ENCODE results near the gene KDM7A.
"Not testable (repeated sequence)": the region's sequence is repeated elsewhere in the genome, so short reads cannot be mapped to it uniquely, and the experiment has no call there.

The KDM7A gene

GRCh38 chr7:140200061-140200989 lies 23.5 kb upstream of the KDM7A start:
- no peak for DNase-seq

GRCh38 chr7:140197938-140198337 lies 21.2 kb upstream of the KDM7A start:
- no peak for DNase-seq

- no peak for DNase-seq
These were observed 20.6 kb upstream of the KDM7A start for GRCh38 chr7:140197218-140197890.

- DNase-seq, result peak; percentile 71
These were observed 19.8 kb upstream of the KDM7A start for GRCh38 chr7:140196361-140197217.

- DNase-seq, result no peak
These were observed 19.1 kb upstream of the KDM7A start for GRCh38 chr7:140195859-140196258.

GRCh38 chr7:140192620-140193019 lies 15.8 kb upstream of the KDM7A start:
- DNase-seq, result no peak

GRCh38 chr7:140192176-140192575 lies 15.4 kb upstream of the KDM7A start:
- DNase-seq, result no peak

GRCh38 chr7:140190588-140190987 lies 13.8 kb upstream of the KDM7A start:
- DNase-seq, result no peak

- no peak for DNase-seq
These were observed 13.1 kb upstream of the KDM7A start for GRCh38 chr7:140189917-140190316.

- no peak for DNase-seq
These were observed 6.1 kb upstream of the KDM7A start for GRCh38 chr7:140182917-140183316.

- DNase-seq, result no peak
These were observed 2.6 kb upstream of the KDM7A start for GRCh38 chr7:140179339-140179738.

- peak; percentile 42 for DNase-seq
These were observed 571 bp downstream of the KDM7A start for GRCh38 chr7:140176122-140176701.

- peak; percentile 93 for DNase-seq
These were observed 1.3 kb downstream of the KDM7A start for GRCh38 chr7:140175221-140176121.

GRCh38 chr7:140174217-140174616 lies 2.6 kb downstream of the KDM7A start:
- no peak for DNase-seq

GRCh38 chr7:140170375-140170774 lies 6.4 kb downstream of the KDM7A start:
- no peak for DNase-seq

GRCh38 chr7:140168816-140169215 lies 8.0 kb downstream of the KDM7A start:
- no peak for DNase-seq

GRCh38 chr7:140165422-140165821 lies 11.4 kb downstream of the KDM7A start:
- DNase-seq, result no peak

GRCh38 chr7:140162081-140162480 lies 14.7 kb downstream of the KDM7A start:
- DNase-seq, result not testable (repeated sequence)

GRCh38 chr7:140161047-140161446 lies 15.7 kb downstream of the KDM7A start:
- DNase-seq, result no peak

GRCh38 chr7:140160308-140160707 lies 16.5 kb downstream of the KDM7A start:
- DNase-seq, result no peak

- DNase-seq, result no peak
These were observed 17.3 kb downstream of the KDM7A start for GRCh38 chr7:140159497-140159896.
